Right lobe of liver (tissue), 4 donors: ENCODE data around the gene S100A8.

Source experiments
- POLR2A ChIP-seq: fragments of 450-650 bp; IDR thresholded peaks from one replicate; pipeline ENCODE4 v1.6.1; 2017; ENCODE audit warnings: antibody characterized with exemption, mild to moderate bottlenecking
- TF ChIP-seq, protein P1 (sequence below), 4 donors: fragments of 200-600 bp in 3 of 4; fragments of 450-650 bp in 1 of 4; IDR thresholded peaks; one replicate each; pipeline versions ENCODE4 v1.5.1 to v1.8.0; 2016 to 2022; ENCODE audit warnings: antibody characterized with exemption in 4 of 4, mild to moderate bottlenecking in 2 of 4
- donor health status: DM: no; HTN: no; CAD: no.
- donor health status: DM: no; HTN: no; CAD: no.
- donor health status: DM: no; HTN: yes; CAD: no.

DNA sequence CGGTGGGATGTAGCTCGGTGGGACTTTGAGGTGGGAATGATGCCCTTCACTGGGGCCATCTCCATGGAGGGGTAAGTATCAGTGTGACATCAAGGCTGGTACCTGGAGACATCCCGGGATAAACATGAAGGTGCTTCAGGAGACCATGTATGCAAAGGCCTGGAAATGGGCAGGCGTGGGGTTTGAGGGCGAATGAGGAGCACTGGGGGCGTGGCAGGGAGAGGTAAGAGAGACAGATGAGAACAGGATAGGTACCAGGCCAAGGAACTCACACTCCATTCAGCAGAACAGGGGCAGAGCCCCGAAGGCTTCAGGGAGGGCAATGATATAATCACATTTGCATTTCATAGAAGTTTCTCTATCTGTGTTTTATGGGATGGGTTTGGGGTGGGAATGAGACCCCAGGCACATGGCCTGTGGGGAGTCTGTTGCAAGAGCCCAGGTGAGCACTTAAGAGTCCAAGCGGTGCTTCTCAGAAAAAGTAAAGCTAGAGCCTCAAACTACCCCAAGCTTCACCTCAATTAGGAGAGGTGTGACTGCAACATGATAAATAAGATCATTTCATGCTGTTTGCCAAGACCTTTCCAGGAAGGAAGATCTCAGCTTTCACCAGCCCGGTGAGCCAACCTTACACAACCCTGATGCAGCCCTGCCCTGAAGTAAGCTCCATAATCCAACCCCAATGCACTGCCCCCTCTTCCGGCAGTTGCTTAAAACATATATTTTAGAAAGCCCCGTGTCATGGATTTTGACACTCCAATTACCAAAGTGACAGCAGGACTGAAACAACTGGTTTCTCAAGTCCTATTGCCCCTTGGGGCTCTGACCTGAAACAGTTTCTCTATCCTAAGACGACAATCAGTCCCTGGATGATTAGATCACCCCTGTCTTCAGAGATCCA, 25.9 kb downstream of the S100A8 start:
- TF ChIP-seq, protein P1, sequence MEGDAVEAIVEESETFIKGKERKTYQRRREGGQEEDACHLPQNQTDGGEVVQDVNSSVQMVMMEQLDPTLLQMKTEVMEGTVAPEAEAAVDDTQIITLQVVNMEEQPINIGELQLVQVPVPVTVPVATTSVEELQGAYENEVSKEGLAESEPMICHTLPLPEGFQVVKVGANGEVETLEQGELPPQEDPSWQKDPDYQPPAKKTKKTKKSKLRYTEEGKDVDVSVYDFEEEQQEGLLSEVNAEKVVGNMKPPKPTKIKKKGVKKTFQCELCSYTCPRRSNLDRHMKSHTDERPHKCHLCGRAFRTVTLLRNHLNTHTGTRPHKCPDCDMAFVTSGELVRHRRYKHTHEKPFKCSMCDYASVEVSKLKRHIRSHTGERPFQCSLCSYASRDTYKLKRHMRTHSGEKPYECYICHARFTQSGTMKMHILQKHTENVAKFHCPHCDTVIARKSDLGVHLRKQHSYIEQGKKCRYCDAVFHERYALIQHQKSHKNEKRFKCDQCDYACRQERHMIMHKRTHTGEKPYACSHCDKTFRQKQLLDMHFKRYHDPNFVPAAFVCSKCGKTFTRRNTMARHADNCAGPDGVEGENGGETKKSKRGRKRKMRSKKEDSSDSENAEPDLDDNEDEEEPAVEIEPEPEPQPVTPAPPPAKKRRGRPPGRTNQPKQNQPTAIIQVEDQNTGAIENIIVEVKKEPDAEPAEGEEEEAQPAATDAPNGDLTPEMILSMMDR (IDR thresholded peaks at IDR 0.05), result no peak
- no peak for TF ChIP-seq POLR2A
